PFSK-1 (cell line): ENCODE data around the gene RNF14.

Experiments used
- POLR2AphosphoS5 ChIP-seq: IDR thresholded peaks from 2 replicates; pipeline ENCODE4 v1.6.1; 2012; ENCODE audit warnings: low read depth, mild to moderate bottlenecking, control low read depth, low read length, moderate library complexity
- SIN3A ChIP-seq: IDR thresholded peaks from 2 replicates; pipeline ENCODE4 v1.6.1; 2012; ENCODE audit warnings: mild to moderate bottlenecking, low read length, moderate library complexity, borderline replicate concordance; ENCODE audit not compliant: insufficient read depth
- TAF1 ChIP-seq: IDR thresholded peaks from 2 replicates; pipeline ENCODE4 v1.6.1; 2012; ENCODE audit warnings: low read length, control low read depth, borderline replicate concordance; ENCODE audit not compliant: insufficient read depth

- TF ChIP-seq POLR2AphosphoS5: no peak
- TF ChIP-seq TAF1: no peak
- TF ChIP-seq SIN3A: no peak
These were observed 28.1 kb upstream of the RNF14 start for GRCh38 chr5:141940695-141941271.
